ENCODE results near the gene MAGEB5.
"Not testable (repeated sequence)": the region's sequence is repeated elsewhere in the genome, so short reads cannot be mapped to it uniquely, and the experiment has no call there.

The MAGEB5 gene, protein sequence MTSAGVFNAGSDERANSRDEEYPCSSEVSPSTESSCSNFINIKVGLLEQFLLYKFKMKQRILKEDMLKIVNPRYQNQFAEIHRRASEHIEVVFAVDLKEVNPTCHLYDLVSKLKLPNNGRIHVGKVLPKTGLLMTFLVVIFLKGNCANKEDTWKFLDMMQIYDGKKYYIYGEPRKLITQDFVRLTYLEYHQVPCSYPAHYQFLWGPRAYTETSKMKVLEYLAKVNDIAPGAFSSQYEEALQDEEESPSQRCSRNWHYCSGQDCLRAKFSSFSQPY

DNA sequence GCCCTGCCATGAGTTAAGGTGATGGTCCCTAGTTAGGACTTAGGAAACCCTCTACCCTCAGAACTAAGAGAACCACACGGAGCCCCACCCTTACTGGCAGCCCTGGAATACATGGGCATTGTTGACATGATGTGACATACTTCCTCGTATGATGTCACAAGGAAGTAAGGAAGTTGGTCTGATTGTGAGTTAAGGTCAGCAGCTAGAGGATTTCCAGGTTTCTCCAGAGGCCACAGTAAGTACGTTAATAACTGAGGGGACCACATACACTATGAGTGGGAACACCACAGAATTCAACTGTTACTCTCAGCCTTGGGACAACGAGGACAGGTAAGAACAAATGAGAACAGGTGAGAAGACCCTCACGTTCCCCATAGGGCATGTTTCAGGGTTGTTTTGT lies at the start of gene MAGEB5:
Gene MAGEB5 (plus strand): TSS at position 301 of the 400 bp plus-strand sequence. CDS start 1,133 bp downstream, outside the sequence.
- DNase-seq: no peak

DNA sequence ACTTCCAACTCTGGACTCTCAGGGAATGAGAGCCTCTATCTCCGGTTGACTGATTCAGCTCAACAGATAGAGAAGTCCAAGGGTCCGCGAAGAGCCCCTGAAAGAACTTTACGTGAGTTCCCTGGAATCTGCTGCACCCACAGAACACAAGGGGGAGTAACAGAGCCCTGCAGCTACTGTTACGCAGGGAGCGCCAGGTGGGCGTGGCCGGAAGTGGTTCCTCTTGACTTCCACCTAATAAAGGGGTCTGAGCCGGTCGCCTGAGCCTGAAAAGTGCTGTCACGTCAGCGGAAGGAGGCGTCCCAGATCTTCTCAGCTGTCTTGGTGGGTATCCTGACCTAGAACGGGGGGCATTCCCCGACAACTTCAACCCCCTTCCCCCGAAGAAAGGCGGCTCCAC lies 23.8 kb upstream of the MAGEB5 start, which contains the start of gene MAGEB6:
Gene MAGEB6 (plus strand): TSS at position 237 of the 400 bp plus-strand sequence. CDS start 1,407 bp downstream, outside the sequence.
- DNase-seq: no peak

DNA sequence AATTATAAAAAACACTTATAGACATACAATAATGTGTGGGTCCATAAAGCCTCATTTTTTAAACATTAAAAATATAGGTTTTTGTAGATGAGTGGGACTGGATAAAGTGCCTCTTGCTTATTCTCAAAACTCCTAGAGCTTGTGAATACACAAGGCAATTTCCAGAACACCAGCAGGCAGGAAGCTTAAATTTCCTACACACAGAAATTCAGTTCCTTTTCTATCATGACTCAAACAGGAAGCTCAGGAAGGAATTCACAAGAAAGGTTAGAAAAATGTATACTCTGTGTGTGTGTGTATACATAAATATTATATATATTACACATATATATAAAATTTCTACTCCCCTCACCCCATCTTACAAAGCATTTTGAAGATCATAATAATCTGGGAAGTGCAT lies 12.4 kb upstream of the MAGEB5 start:
- DNase-seq: no peak

DNA sequence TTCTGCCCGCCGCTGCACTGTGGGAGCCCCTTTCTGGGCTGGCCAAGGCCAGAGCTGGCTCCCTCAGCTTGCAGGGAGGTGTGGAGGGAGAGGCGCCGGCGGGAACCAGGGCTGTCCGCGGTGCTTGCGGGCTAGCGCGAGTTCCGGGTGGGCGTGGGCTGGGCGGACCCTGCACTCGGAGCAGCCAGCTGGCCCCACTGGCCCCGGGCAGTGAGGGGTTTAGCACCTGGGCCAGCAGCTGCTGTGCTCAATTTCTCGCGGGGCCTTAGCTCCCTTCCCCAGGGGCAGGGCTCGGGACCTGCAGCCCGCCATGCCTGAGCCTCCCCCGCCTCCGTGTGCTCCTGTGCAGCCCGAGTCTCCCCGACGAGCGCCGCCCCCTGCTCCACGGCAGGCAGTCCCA lies 11.3 kb upstream of the MAGEB5 start:
- DNase-seq: not testable (repeated sequence)

DNA sequence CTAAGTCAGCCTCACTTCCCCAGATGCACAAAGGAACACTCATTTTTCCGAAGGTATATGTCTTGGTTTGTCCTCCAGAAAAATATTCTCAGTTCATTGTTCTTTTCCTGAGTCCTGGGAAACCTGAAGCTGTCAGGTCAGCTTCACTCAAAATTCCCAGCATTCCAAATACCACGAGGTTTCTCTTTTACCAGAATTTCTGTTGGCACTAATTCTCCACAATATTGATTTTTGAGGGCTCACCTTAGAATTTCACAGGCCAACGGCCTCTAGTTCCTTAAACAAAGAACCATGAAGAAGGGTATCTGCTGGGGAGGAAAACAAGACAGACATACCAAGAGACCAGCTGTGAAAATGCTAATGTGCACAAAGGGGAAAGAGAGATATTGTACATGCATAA lies 8.0 kb upstream of the MAGEB5 start:
- no peak for DNase-seq

DNA sequence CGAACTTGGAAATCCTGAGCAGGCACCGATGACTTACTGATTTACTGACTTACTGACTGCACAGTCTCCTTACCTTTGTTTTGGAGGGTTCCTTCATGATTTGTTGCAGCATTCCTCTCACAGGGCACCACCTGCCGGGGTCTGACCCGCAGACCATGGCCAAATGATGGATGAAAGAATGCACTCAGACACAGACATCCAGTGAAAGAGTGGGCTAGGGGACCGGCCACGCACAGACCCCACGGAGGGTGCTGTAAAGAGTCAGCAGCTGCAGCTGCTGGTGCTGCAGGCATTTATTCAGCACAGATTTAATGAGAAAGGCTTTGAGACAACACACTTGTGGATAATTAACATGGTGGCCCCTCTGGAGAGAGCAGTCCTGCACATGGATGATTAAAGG lies 3.4 kb downstream of the MAGEB5 start:
- no peak for DNase-seq

DNA sequence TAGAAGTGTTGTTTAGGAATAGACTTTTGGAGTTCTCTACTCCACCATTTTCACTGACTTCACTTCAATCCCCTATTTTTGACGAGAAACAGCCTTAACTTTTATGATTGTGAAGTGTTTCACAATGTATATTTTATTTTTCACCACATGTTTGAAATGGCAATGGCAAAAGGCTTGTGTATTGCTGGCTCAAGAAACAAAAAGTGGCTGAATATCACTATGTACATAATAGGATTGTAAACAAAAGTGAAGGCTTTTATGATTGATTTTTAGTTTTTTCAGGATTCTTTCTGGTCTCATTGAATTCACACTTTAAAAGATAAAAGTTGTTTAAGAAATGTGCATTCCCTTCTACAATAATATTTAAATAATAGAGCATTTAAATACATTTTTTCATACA lies 18.2 kb downstream of the MAGEB5 start:
- DNase-seq: no peak

DNA sequence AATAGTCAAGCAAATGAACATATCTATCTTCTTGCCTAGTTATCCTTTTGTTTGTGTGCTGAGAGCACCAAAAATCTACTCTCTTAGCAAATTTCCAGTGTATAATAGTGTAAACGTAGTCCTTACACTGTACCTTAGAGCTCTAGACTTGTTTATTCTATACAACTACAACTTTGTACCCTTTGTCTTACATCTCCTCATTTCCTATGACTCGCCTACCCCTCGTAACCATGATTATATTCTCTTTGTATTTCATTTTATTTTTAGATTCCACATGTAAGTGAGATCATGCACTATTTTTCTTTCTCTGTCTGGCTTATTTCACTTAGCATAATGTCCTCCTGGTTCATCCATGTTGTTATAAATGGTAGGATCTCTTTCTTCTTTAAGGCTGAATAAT lies 37.6 kb downstream of the MAGEB5 start:
- no peak for DNase-seq

DNA sequence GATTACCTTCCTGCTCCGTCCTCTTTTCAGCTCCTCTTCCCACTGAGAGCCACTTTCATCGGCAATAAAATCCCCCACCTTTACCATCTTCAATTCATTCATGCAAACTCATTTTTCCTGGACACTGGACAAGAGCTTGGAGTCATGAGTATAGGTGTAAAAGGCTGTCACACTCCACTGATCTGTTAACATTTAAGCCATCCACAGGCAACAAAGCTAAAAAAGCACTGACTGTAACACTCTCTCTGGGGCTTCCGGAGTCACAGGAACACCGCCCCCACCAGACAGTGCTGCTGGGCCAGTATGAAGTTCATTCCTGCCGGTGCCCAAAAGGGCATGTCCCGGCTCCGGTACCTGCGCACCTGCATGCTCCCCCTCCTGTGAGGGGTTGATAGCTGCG lies 38.5 kb downstream of the MAGEB5 start:
- no peak for DNase-seq

DNA sequence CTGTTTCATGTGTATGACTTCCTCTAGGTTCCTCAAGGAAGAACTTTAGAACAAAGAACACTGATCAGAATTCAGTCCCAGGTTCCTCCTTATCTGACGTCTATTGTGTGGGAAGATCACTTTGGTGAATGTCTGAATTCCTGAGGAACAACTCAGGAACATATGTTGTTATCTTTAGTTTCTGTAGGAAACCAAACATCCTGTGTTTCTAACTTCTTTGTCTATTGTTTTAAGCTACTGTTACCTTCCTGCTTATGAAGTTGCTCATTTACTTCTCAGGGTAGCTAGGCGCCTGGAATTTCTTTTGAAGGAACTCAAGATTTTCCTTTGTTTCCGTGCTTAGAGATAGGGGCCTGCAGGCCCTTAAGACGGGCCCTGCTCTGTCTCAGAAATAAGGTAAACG lies 46.2 kb downstream of the MAGEB5 start:
- no peak for DNase-seq
